ENCODE measurements around the gene CTNNA2.

DNA sequence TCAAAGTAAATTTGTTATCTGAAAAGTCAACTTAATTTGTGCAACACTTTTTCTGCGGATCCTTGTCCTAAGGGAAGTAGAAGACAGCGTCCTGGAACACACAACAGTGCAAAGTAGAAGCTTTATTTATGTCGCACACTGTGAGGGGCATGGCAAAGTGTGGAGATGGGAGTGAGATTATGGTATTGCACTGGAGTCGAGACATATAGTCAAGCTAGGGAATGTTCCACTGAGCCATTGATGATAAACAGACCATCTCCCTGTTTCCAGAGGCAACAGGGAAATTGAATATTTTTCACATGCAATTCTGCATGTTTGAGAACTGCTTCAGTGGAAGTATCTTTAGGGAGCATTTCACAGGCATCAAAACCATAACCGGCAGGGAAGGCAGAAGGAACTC, 745.5 kb downstream of the CTNNA2 start:
- TF ChIP-seq EZH2 (IDR thresholded peaks at IDR 0.05; ENCODE audit: borderline replicate concordance, low read depth, low read length, severe bottlenecking), result no peak
- TF ChIP-seq, protein P1, sequence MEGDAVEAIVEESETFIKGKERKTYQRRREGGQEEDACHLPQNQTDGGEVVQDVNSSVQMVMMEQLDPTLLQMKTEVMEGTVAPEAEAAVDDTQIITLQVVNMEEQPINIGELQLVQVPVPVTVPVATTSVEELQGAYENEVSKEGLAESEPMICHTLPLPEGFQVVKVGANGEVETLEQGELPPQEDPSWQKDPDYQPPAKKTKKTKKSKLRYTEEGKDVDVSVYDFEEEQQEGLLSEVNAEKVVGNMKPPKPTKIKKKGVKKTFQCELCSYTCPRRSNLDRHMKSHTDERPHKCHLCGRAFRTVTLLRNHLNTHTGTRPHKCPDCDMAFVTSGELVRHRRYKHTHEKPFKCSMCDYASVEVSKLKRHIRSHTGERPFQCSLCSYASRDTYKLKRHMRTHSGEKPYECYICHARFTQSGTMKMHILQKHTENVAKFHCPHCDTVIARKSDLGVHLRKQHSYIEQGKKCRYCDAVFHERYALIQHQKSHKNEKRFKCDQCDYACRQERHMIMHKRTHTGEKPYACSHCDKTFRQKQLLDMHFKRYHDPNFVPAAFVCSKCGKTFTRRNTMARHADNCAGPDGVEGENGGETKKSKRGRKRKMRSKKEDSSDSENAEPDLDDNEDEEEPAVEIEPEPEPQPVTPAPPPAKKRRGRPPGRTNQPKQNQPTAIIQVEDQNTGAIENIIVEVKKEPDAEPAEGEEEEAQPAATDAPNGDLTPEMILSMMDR (IDR thresholded peaks at IDR 0.05; ENCODE audit: borderline replicate concordance, extremely low read depth, low read length, poor library complexity, severe bottlenecking), result no peak
